ENCODE data around the gene CDK3.

Gene CDK3

GRCh38 chr17:75978938-75979704 lies 21.5 kb upstream of the CDK3 start, which contains the start of the genes ACOX1 and TEN1:
ACOX1 (minus strand) TSS chr17:75979166; CDS start chr17:75979073, 93 bp downstream.
TEN1 (plus strand) TSS chr17:75979240; CDS start chr17:75986193, 6,953 bp downstream.
- Histone ChIP-seq H3K36me3 (ENCODE audit: control insufficient read depth, insufficient read depth, low read length) (no peaks in the 10 kb centered on the region), H3K9ac (ENCODE audit: low read length) (peak within 1 kb of the TSS; percentile 99), H3K27me3 (ENCODE audit: control insufficient read depth, insufficient read depth, low read length) (no peaks in the 10 kb centered on the region), H3K4me3 (ENCODE audit: low read length) (peak within 1 kb of the TSS; percentile 71), H3K9me3 (ENCODE audit: control insufficient read depth, low read length) (no peaks in the 10 kb centered on the region), H3K4me1 (ENCODE audit: control insufficient read depth, insufficient read depth, low read length) (peaks cover 39% of the 10 kb centered on the region)

DNA sequence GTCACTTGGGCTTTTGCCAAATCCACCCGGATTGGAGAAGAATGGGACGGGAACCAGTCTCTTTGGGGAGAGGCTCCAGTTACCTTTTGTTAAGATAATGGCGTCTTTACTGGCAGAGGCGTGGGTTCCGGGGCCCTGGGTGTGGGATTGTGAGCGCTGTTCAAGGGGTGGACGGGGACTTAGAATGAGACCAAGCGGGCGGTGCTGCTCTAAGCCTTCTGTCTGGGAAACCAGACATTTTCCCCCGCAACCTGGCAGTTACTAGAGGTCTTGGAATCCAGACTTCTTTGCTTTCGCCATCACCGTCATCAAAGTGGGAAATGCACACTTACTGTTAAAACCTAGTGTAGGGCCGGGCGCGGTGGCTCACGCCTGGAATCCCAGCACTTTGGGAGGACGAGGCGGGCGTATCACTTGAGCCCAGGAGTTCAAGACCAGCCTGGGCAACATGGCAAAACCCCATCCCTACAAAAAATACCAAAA lies 20.9 kb upstream of the CDK3 start:
- H3K9ac ChIP-seq (ENCODE audit: low read length) = peak overlapping the region; percentile 99
- H3K4me3 ChIP-seq (ENCODE audit: low read length) = peak overlapping the region; percentile 71
- peaks cover 41% of the 10 kb centered on the region for H3K4me1 ChIP-seq (ENCODE audit: control insufficient read depth, insufficient read depth, low read length)
- H3K9me3 ChIP-seq (ENCODE audit: control insufficient read depth, low read length) = no peaks in the 10 kb centered on the region
- no peaks in the 10 kb centered on the region for H3K27me3 ChIP-seq (ENCODE audit: control insufficient read depth, insufficient read depth, low read length)
- H3K36me3 ChIP-seq (ENCODE audit: control insufficient read depth, insufficient read depth, low read length) = no peaks in the 10 kb centered on the region

GRCh38 chr17:75980188-75981018 lies 20.3 kb upstream of the CDK3 start:
- Histone ChIP-seq H3K9ac (ENCODE audit: low read length) (peak overlapping the region; percentile 99), H3K27me3 (ENCODE audit: control insufficient read depth, insufficient read depth, low read length) (no peaks in the 10 kb centered on the region), H3K9me3 (ENCODE audit: control insufficient read depth, low read length) (no peaks in the 10 kb centered on the region), H3K36me3 (ENCODE audit: control insufficient read depth, insufficient read depth, low read length) (no peaks in the 10 kb centered on the region), H3K4me1 (ENCODE audit: control insufficient read depth, insufficient read depth, low read length) (peaks cover 41% of the 10 kb centered on the region), H3K4me3 (ENCODE audit: low read length) (peak overlapping the region; percentile 71)

DNA sequence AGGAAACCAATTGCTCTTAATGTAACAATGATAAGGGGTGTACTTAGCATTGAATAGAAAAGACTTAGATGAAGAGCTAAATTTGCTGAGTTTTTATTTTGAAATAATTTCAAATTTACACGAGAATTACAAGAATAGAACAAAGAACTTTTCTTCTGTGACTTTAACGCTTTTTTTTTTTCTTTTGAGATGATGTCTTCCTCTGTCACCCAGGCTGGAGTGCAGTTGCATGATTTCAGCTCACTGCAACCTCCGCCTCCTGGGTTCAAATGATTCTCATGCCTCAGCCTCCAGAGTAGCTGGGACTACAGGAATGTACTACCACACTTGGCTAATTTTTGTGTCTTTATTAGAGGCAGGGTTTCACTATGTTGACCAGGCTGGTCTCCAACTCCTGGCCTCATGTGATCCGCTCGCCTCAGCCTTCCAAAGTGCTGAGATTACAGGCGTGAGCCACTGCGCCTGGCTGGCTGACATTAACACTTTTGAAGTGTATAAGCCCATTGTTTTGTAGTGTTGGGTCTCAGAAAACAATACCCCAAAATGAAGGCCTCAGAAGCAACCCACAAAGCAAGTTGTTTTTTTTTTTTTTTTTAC lies 19.5 kb upstream of the CDK3 start:
- Histone ChIP-seq H3K4me1 (ENCODE audit: control insufficient read depth, insufficient read depth, low read length) (peaks cover 35% of the 10 kb centered on the region), H3K9me3 (ENCODE audit: control insufficient read depth, low read length) (no peaks in the 10 kb centered on the region), H3K9ac (ENCODE audit: low read length) (no peak overlapping the region), H3K4me3 (ENCODE audit: low read length) (no peak overlapping the region), H3K27me3 (ENCODE audit: control insufficient read depth, insufficient read depth, low read length) (no peaks in the 10 kb centered on the region), H3K36me3 (ENCODE audit: control insufficient read depth, insufficient read depth, low read length) (no peaks in the 10 kb centered on the region)

DNA sequence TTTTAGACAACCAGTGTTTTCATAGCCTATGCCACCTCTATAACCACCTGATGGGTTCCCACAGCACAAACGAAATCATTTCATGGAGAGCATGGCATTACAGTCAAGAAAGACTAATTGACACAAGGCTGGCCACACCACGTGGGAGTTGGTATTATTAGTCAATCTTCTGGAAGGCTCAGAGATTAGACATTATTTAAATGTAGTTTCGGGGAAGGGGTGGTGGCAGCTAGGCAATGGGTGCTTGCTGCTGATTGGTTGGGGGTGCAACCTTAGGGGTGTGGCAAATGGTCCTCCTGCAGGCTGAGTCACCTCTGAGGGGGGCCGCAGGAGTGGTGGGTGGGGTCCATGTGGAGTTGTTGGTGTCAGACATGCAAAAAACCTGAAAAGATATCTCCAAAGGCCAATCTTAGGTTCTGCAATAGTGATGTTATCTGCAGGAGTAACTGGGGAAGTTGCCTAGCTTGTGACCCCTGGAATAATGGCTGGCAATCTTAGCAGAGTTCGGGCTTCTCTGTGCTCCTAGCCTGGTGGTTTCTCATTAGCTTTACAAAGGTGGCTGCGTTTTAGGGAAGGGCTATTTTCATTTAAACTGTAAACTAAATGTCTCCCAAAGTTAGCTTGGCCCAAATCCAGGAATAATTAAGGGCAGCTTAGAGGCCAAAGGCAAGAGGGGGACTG lies 17.0 kb upstream of the CDK3 start:
- Histone ChIP-seq H3K36me3 (ENCODE audit: control insufficient read depth, insufficient read depth, low read length) (no peaks in the 10 kb centered on the region), H3K4me1 (ENCODE audit: control insufficient read depth, insufficient read depth, low read length) (peaks cover 40% of the 10 kb centered on the region), H3K27me3 (ENCODE audit: control insufficient read depth, insufficient read depth, low read length) (no peaks in the 10 kb centered on the region), H3K9ac (ENCODE audit: low read length) (peak overlapping the region; percentile 28), H3K9me3 (ENCODE audit: control insufficient read depth, low read length) (no peaks in the 10 kb centered on the region), H3K4me3 (ENCODE audit: low read length) (no peak overlapping the region)

DNA sequence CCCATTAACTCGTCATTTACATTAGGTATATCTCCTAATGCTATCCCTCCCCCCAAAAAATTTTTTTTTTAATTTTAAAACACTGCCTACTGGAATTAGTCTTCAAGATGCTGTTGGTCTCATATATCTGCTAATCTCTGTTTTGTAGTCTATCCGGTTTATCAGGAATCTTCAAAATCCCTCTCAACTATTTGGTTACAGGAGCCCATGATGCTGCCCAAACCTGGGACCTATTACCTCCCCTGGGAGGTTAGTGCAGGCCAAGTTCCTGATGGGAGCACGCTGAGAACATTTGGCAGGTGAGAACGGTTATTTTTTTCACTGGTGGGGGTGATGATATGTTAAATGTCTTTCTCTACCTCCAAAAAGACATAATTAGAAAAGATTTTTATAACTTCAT lies 14.7 kb upstream of the CDK3 start:
- Histone ChIP-seq H3K36me3 (ENCODE audit: control insufficient read depth, insufficient read depth, low read length) (no peaks in the 10 kb centered on the region), H3K9ac (ENCODE audit: low read length) (no peak overlapping the region), H3K4me1 (ENCODE audit: control insufficient read depth, insufficient read depth, low read length) (peaks cover 40% of the 10 kb centered on the region), H3K27me3 (ENCODE audit: control insufficient read depth, insufficient read depth, low read length) (no peaks in the 10 kb centered on the region), H3K4me3 (ENCODE audit: low read length) (no peak overlapping the region), H3K9me3 (ENCODE audit: control insufficient read depth, low read length) (no peaks in the 10 kb centered on the region)

GRCh38 chr17:75987041-75987440 lies 13.6 kb upstream of the CDK3 start:
- Histone ChIP-seq H3K9ac (ENCODE audit: low read length) (no peak overlapping the region), H3K4me3 (ENCODE audit: low read length) (no peak overlapping the region), H3K9me3 (ENCODE audit: control insufficient read depth, low read length) (no peaks in the 10 kb centered on the region), H3K36me3 (ENCODE audit: control insufficient read depth, insufficient read depth, low read length) (no peaks in the 10 kb centered on the region), H3K4me1 (ENCODE audit: control insufficient read depth, insufficient read depth, low read length) (peaks cover 31% of the 10 kb centered on the region), H3K27me3 (ENCODE audit: control insufficient read depth, insufficient read depth, low read length) (no peaks in the 10 kb centered on the region)

DNA sequence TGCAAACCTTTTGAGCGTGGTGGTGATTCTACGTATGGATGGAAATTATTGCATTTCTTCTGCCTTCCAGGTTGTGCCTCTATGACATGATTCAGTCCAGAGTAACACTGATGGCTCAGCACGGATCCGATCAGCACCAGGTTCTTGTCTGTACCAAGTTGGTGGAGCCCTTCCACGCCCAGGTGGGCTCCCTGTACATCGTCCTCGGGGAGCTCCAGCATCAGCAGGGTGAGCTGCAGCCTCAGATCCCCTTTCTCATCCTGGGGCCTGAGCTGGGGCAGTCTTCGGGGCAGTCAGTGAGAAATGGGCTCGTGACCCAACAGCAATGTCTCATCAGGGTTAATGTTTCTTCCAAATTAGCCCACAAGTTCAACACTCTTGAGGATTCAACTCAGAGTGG lies 9.3 kb upstream of the CDK3 start:
- Histone ChIP-seq H3K4me3 (ENCODE audit: low read length) (no peak overlapping the region), H3K36me3 (ENCODE audit: control insufficient read depth, insufficient read depth, low read length) (no peaks in the 10 kb centered on the region), H3K9ac (ENCODE audit: low read length) (no peak overlapping the region), H3K27me3 (ENCODE audit: control insufficient read depth, insufficient read depth, low read length) (no peaks in the 10 kb centered on the region), H3K4me1 (ENCODE audit: control insufficient read depth, insufficient read depth, low read length) (peaks cover 19% of the 10 kb centered on the region), H3K9me3 (ENCODE audit: control insufficient read depth, low read length) (no peaks in the 10 kb centered on the region)

DNA sequence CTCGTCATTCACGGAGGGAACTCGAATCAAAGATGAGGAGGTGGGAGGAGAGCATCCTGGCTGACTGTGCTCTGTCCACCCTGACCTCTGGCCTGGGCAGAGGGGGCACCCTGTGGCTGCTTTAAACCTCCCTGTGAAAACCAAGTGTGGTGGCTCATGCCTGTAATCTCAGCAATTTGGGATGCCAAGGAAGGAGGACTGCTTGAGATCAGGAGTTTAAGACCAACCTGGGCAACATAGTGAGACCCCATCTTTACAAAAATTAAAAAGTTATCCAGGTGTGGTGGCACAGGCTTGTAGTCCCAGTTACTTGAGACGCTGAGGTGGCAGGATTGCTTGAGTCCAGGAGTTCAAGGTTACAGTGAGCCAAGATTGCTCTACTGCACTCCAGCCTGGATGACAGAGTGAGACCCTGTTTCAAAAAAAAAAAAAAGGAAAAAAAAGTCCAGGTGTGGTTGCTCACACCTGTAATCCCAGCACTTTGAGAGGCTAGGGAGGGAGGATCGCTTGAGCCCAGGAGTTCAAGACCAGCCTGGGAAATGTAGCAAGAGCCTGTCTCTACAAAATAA lies 5.8 kb upstream of the CDK3 start:
- Histone ChIP-seq H3K9ac (ENCODE audit: low read length) (no peak overlapping the region), H3K36me3 (ENCODE audit: control insufficient read depth, insufficient read depth, low read length) (no peaks in the 10 kb centered on the region), H3K4me1 (ENCODE audit: control insufficient read depth, insufficient read depth, low read length) (peaks cover 42% of the 10 kb centered on the region), H3K27me3 (ENCODE audit: control insufficient read depth, insufficient read depth, low read length) (no peaks in the 10 kb centered on the region), H3K4me3 (ENCODE audit: low read length) (no peak overlapping the region), H3K9me3 (ENCODE audit: control insufficient read depth, low read length) (no peaks in the 10 kb centered on the region)

DNA sequence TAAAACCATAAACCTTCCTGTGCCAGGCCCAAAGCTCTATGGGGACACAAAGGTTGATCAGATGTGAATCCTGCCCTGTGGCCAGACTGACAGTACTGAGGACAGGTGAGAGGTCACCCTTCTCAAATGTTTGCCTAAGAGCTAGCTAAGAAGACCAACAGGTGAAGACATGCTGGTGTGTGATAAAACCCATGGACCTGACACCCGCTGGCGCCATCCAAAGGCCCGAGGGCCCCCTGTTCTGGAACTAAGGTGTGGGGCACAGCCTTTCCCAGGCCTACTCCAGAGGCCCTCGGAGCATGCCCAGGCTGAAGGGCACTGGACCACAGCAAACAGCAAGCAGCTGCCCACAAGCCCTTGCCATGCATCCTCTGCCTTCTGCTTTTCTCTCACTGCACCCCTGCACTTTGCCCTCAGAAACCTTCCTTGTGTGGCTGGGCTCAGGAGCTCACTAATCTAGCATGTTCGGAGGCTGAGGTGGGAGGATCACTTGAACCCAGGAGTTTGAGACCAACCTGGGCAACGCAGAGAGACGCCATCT lies 5.2 kb upstream of the CDK3 start:
- Histone ChIP-seq H3K4me3 (ENCODE audit: low read length) (no peak overlapping the region), H3K9me3 (ENCODE audit: control insufficient read depth, low read length) (no peaks in the 10 kb centered on the region), H3K27me3 (ENCODE audit: control insufficient read depth, insufficient read depth, low read length) (no peaks in the 10 kb centered on the region), H3K9ac (ENCODE audit: low read length) (no peak overlapping the region), H3K4me1 (ENCODE audit: control insufficient read depth, insufficient read depth, low read length) (peaks cover 48% of the 10 kb centered on the region), H3K36me3 (ENCODE audit: control insufficient read depth, insufficient read depth, low read length) (no peaks in the 10 kb centered on the region)

Measured in mucosa of stomach (tissue), 1 donor.